HCT116 (cell line): ENCODE data around the gene FERMT1. TPM values are rescaled to one million over a fixed set of nuclear protein-coding genes. Genes with fewer than 3 reads are reported as not detected.

Experiments
- ATAC-seq: fragments of 200-7000 bp; cut with Tn5 transposase; 2 replicates; pipeline ENCODE4 v1.9.1; 2020; ENCODE audit warnings: mild to moderate bottlenecking, moderate library complexity
- BruUV-seq: library from RNA; stranded (reverse); fragments of 400-500 nt; replicated peaks from 2 replicates; lab custom pipeline; 2021; lab: Mats Ljungman, UMichigan
- CTCF ChIA-PET: fragments of 300-600 bp; sonication (Branson Sonifier 250); formaldehyde crosslinking; loops from one replicate; lab custom pipeline; 2021; ENCODE audit warnings: antibody characterized with exemption; lab: Charles Lee
- POLR2A ChIA-PET: fragments of 300-600, 350-600 bp; sonication (Branson Sonifier 250); formaldehyde crosslinking; loops from one replicate; lab custom pipeline; 2021; ENCODE audit warnings: antibody characterized with exemption; lab: Charles Lee
- RAD21 ChIA-PET, 2 experiments: fragments of 300-600 bp; sonication (Branson Sonifier 250); formaldehyde crosslinking; loops; one replicate each; lab custom pipeline; 2023; ENCODE audit warnings: low total read pairs in 2 of 2; ENCODE audit not compliant: uncharacterized antibody in 2 of 2, unreplicated experiment in 2 of 2, low non-redundant PET in 1 of 2; lab: Charles Lee
- DNase-seq: peaks from one replicate; pipeline ENCODE4 v3.0.0-alpha.2; 2010; ENCODE audit warnings: low read depth, low spot score
- H2AFZ ChIP-seq: fragments of 200-600 bp; shearing (Covaris generic), sonication (generic); 2 replicates; pipeline ENCODE4 v1.6.1; 2017; ENCODE audit warnings: low read depth, mixed run types, mixed read lengths, antibody characterized with exemption, low read length; ENCODE audit not compliant: poor library complexity, severe bottlenecking
- H3K27ac ChIP-seq: 2 replicates; pipeline ENCODE4 v1.5.1; 2012; ENCODE audit warnings: low read depth, low read length
- H3K27me3 ChIP-seq: fragments of 200-600 bp; sonication (generic); 2 replicates; pipeline ENCODE4 v1.6.1; 2016; ENCODE audit warnings: mixed run types, low read length, mixed read lengths; ENCODE audit not compliant: insufficient read depth
- H3K36me3 ChIP-seq, 2 experiments: fragments of 200-500 bp in 1 of 2; fragments of 200-600 bp in 1 of 2; sonication (Bioruptor generic) in 1 of 2; sonication (generic) in 1 of 2; 2 replicates each; pipeline versions ENCODE4 v1.5.1 to v1.6.1; 2014 to 2016; ENCODE audit warnings: low read length in 2 of 2, inconsistent platforms in 1 of 2, mixed read lengths in 1 of 2, mixed run types in 1 of 2; ENCODE audit not compliant: insufficient read depth in 2 of 2, control insufficient read depth in 1 of 2
- H3K4me1 ChIP-seq, 2 experiments: fragments of 200-600 bp in 1 of 2; sonication (generic) in 1 of 2; 2 replicates each; pipeline versions ENCODE4 v1.5.1 to v1.6.1; 2012 to 2017; ENCODE audit warnings: low read length in 2 of 2, inconsistent platforms in 1 of 2, mild to moderate bottlenecking in 1 of 2, mixed read lengths in 1 of 2, mixed run types in 1 of 2, moderate library complexity in 1 of 2; ENCODE audit not compliant: insufficient read depth in 2 of 2, control insufficient read depth in 1 of 2
- H3K4me2 ChIP-seq: fragments of 200-600 bp; sonication (generic); 2 replicates; pipeline ENCODE4 v1.6.1; 2017; ENCODE audit warnings: mixed run types, low read length, mixed read lengths
- H3K4me3 ChIP-seq, 2 experiments: fragments of 200-600 bp in 1 of 2; sonication (generic) in 1 of 2; replicated peaks in 1 of 2; 2 replicates each; pipeline ENCODE4 v1.5.1; 2011 to 2016; ENCODE audit warnings: low read length in 2 of 2, control low read depth in 1 of 2, low read depth in 1 of 2, mild to moderate bottlenecking in 1 of 2, mixed read lengths in 1 of 2, mixed run types in 1 of 2
- H3K79me2 ChIP-seq: fragments of 200-600 bp; sonication (generic); 2 replicates; pipeline ENCODE4 v1.6.1; 2017; ENCODE audit warnings: mild to moderate bottlenecking, mixed run types, low read length, moderate library complexity, mixed read lengths; ENCODE audit not compliant: insufficient read depth
- H3K9ac ChIP-seq: fragments of 200-600 bp; sonication (generic); 2 replicates; pipeline ENCODE4 v1.6.1; 2016; ENCODE audit warnings: low read length, mixed read lengths
- H3K9me2 ChIP-seq: fragments of 200-600 bp; sonication (generic), shearing (Covaris generic); 2 replicates; pipeline ENCODE4 v1.6.1; 2017; ENCODE audit warnings: mixed run types, mild to moderate bottlenecking, moderate library complexity; ENCODE audit not compliant: insufficient read depth
- H3K9me3 ChIP-seq, 2 experiments: fragments of 200-500 bp in 1 of 2; fragments of 200-600 bp in 1 of 2; sonication (Bioruptor generic) in 1 of 2; sonication (generic) in 1 of 2; 2 replicates each; pipeline ENCODE4 v1.6.1; 2014 to 2017; ENCODE audit warnings: low read length in 2 of 2, mixed read lengths in 2 of 2, inconsistent platforms in 1 of 2, low read depth in 1 of 2, mild to moderate bottlenecking in 1 of 2, mixed run types in 1 of 2, moderate library complexity in 1 of 2; ENCODE audit not compliant: control insufficient read depth in 1 of 2, insufficient read depth in 1 of 2
- H4K20me1 ChIP-seq: fragments of 200-600 bp; sonication (generic), shearing (Covaris generic); 2 replicates; pipeline ENCODE4 v1.6.1; 2017; ENCODE audit warnings: mixed run types, mild to moderate bottlenecking, moderate library complexity; ENCODE audit not compliant: insufficient read depth
- EGR1 ChIP-seq: IDR thresholded peaks from 2 replicates; pipeline ENCODE4 v1.6.1; 2012; ENCODE audit warnings: low read depth
- EZH2 ChIP-seq: fragments of 200-600 bp; sonication (generic); IDR thresholded peaks from 2 replicates; pipeline ENCODE4 v1.6.1; 2017; ENCODE audit warnings: antibody characterized with exemption, mixed run types
- POLR2A ChIP-seq: IDR thresholded peaks from 2 replicates; pipeline ENCODE4 v1.7.0; 2011; ENCODE audit warnings: borderline replicate concordance; ENCODE audit not compliant: insufficient read depth, insufficient read length; ENCODE audit errors: extremely low read depth
- ZFX ChIP-seq: fragments of 450-650 bp; IDR thresholded peaks from 2 replicates; pipeline ENCODE4 v1.6.1; 2017
- intact Hi-C: fragments of 100-400 bp; cut with micrococcal nuclease; formaldehyde crosslinking; loops from 2 replicates; pipeline ENCODE4 v1.10.0; 2022
- total RNA-seq: library from RNA; stranded (reverse); gene quantifications from one replicate; pipeline ENCODE4 v1.2.1, GENCODE V29; 2021; ENCODE audit not compliant: unreplicated experiment
- TF ChIP-seq, protein P1 (sequence below), 3 experiments: fragments of 200-600 bp in 1 of 3; sonication (generic) in 1 of 3; IDR thresholded peaks in 2 of 3; conservative IDR thresholded peaks in 1 of 3; 2 replicates each; pipeline ENCODE4 v1.5.1; 2012 to 2017; ENCODE audit warnings: low read depth in 2 of 3, low read length in 2 of 3, antibody characterized with exemption in 1 of 3, borderline replicate concordance in 1 of 3, control low read depth in 1 of 3, mild to moderate bottlenecking in 1 of 3, mixed read lengths in 1 of 3, mixed run types in 1 of 3, moderate library complexity in 1 of 3; ENCODE audit not compliant: insufficient read depth in 1 of 3
- TF ChIP-seq, protein P2 (sequence below): IDR thresholded peaks from 2 replicates; pipeline ENCODE4 v1.6.1; 2011; ENCODE audit warnings: mild to moderate bottlenecking, low read length, moderate library complexity; ENCODE audit not compliant: insufficient replicate concordance; ENCODE audit errors: extremely low read depth
- TF ChIP-seq, protein P3 (sequence below): IDR thresholded peaks from 2 replicates; pipeline ENCODE4 v1.6.1; 2012

Gene FERMT1
- total RNA-seq, 1 experiment from 2014 or later, result 34.9 TPM

DNA sequence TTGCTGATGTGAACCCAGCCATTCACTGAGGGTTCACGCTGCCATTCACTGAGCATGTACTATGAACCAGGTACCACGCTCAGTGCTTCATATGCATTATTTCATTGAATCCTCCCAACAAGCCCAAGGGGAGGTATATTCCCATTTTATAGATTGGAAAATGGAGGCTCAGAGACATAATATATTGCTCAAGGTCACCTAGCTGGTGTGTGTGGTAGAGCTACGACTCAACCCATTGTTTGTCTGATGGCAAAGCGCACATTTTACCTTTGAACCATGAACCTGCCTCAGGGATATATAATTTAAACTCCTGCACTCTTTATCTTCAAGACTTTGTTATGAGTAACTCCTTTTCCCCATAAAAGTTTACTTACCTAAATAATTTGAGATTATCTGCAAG lies 28.3 kb downstream of the FERMT1 start:
- no peak overlapping the region for H3K9ac ChIP-seq
- H2AFZ ChIP-seq, result no peak overlapping the region
- H3K27me3 ChIP-seq, result no peaks in the 10 kb centered on the region
- no peaks in the 10 kb centered on the region for H3K4me1 ChIP-seq
- BruUV-seq, result no TSS peak
- ATAC-seq, result no peak
- H3K9me3 ChIP-seq, result no peaks in the 10 kb centered on the region
- CTCF ChIA-PET, result no interaction called here
- H3K9me2 ChIP-seq, result no peaks in the 10 kb centered on the region
- intact Hi-C loops, result no loop called here
- no peak overlapping the region for H3K4me3 ChIP-seq
- TF ChIP-seq EZH2 (no peak), POLR2A (no peak), EGR1 (no peak), ZFX (no peak)
- TF ChIP-seq, protein P1, sequence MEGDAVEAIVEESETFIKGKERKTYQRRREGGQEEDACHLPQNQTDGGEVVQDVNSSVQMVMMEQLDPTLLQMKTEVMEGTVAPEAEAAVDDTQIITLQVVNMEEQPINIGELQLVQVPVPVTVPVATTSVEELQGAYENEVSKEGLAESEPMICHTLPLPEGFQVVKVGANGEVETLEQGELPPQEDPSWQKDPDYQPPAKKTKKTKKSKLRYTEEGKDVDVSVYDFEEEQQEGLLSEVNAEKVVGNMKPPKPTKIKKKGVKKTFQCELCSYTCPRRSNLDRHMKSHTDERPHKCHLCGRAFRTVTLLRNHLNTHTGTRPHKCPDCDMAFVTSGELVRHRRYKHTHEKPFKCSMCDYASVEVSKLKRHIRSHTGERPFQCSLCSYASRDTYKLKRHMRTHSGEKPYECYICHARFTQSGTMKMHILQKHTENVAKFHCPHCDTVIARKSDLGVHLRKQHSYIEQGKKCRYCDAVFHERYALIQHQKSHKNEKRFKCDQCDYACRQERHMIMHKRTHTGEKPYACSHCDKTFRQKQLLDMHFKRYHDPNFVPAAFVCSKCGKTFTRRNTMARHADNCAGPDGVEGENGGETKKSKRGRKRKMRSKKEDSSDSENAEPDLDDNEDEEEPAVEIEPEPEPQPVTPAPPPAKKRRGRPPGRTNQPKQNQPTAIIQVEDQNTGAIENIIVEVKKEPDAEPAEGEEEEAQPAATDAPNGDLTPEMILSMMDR (IDR thresholded peaks at IDR 0.05 in 2 of 3, conservative IDR thresholded peaks at IDR 0.05 in 1 of 3; ENCODE audit: borderline replicate concordance in 1 of 3, insufficient read depth in 1 of 3, low read depth in 2 of 3, low read length in 2 of 3), result no peak
- TF ChIP-seq, protein P2, sequence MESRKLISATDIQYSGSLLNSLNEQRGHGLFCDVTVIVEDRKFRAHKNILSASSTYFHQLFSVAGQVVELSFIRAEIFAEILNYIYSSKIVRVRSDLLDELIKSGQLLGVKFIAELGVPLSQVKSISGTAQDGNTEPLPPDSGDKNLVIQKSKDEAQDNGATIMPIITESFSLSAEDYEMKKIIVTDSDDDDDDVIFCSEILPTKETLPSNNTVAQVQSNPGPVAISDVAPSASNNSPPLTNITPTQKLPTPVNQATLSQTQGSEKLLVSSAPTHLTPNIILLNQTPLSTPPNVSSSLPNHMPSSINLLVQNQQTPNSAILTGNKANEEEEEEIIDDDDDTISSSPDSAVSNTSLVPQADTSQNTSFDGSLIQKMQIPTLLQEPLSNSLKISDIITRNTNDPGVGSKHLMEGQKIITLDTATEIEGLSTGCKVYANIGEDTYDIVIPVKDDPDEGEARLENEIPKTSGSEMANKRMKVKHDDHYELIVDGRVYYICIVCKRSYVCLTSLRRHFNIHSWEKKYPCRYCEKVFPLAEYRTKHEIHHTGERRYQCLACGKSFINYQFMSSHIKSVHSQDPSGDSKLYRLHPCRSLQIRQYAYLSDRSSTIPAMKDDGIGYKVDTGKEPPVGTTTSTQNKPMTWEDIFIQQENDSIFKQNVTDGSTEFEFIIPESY, result no peak
- TF ChIP-seq, protein P3, sequence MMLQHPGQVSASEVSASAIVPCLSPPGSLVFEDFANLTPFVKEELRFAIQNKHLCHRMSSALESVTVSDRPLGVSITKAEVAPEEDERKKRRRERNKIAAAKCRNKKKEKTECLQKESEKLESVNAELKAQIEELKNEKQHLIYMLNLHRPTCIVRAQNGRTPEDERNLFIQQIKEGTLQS, result no peak
- no peak overlapping the region for H3K27ac ChIP-seq
- H3K36me3 ChIP-seq, result peaks cover 19 to 22% of the 10 kb centered on the region in 2 experiments; a peak in 3 of 4 replicates
- no peak for DNase-seq
- RAD21 ChIA-PET, result no interaction called here
- H3K4me2 ChIP-seq, result no peak overlapping the region
- no peaks in the 10 kb centered on the region for H4K20me1 ChIP-seq
- H3K79me2 ChIP-seq, result no peaks in the 10 kb centered on the region
- POLR2A ChIA-PET, result no interaction called here
